ENCODE results near the gene LRPPRC. TPM values are rescaled to one million over a fixed set of nuclear protein-coding genes. Genes with fewer than 3 reads are reported as not detected.

Gene LRPPRC
- polyA plus RNA-seq, 1 of the 3 experiments (the other 2 are of a cell fraction): 31.4 TPM

DNA sequence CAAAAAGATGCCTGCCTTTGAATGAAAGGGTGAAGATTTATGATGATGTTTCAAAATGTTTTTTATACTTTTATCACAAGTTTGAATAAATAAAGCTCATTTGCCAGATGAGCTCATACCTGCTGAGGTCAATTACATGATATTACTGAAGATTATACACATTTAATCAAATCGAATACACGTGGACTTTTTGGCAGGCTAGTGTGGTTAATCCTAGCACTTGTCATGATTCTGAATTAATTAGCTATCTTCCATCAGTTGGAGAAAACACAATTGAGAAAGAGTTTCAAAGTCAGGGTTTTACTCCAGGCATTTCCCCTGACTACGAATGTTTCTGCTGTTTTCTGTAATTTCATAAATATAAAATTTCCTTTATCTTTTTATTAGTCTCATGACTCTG is 54.4 kb downstream of the LRPPRC start (continued):
- TF ChIP-seq, protein P1, sequence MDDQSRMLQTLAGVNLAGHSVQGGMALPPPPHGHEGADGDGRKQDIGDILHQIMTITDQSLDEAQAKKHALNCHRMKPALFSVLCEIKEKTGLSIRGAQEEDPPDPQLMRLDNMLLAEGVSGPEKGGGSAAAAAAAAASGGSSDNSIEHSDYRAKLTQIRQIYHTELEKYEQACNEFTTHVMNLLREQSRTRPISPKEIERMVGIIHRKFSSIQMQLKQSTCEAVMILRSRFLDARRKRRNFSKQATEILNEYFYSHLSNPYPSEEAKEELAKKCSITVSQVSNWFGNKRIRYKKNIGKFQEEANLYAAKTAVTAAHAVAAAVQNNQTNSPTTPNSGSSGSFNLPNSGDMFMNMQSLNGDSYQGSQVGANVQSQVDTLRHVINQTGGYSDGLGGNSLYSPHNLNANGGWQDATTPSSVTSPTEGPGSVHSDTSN (IDR thresholded peaks at IDR 0.05): no peak
- TF ChIP-seq MXI1 (IDR thresholded peaks at IDR 0.05; ENCODE audit: low read depth, low read length) (peak; percentile 80; the same call in 1 of the 2 replicates), RFX5 (IDR thresholded peaks at IDR 0.05; ENCODE audit: low read length) (no peak), FOXM1 (IDR thresholded peaks at IDR 0.05; ENCODE audit: low read depth) (no peak), FOXJ3 (CRISPR knock-in tag; IDR thresholded peaks at IDR 0.05) (no peak), TAF1 (IDR thresholded peaks at IDR 0.05; ENCODE audit: borderline replicate concordance, low read depth, low read length) (no peak), RAD21 (IDR thresholded peaks at IDR 0.05; ENCODE audit: low read length) (no peak), EP300 (IDR thresholded peaks at IDR 0.05; ENCODE audit: borderline replicate concordance in 1 of 2, low read depth in 1 of 2, low read length in 1 of 2) (peak in 1 of 2 experiments; percentile 83; a peak in 2 of 4 replicates), JUND (IDR thresholded peaks at IDR 0.05) (no peak), GATA2 (CRISPR knock-in tag; IDR thresholded peaks at IDR 0.05) (peak; percentile 86), POLR2AphosphoS5 (IDR thresholded peaks at IDR 0.05; ENCODE audit: low read depth, low read length) (no peak), SMC3 (IDR thresholded peaks at IDR 0.05; ENCODE audit: low read depth, low read length) (no peak), RXRA (IDR thresholded peaks at IDR 0.05; ENCODE audit: borderline replicate concordance, low read depth) (no peak), TEAD4 (IDR thresholded peaks at IDR 0.05; ENCODE audit: borderline replicate concordance, insufficient read depth) (no peak), RCOR1 (IDR thresholded peaks at IDR 0.05; ENCODE audit: low read length) (peak; percentile 89), EZH2phosphoT487 (IDR thresholded peaks at IDR 0.05; ENCODE audit: borderline replicate concordance, low read depth) (no peak)
- TF ChIP-seq, protein P2, sequence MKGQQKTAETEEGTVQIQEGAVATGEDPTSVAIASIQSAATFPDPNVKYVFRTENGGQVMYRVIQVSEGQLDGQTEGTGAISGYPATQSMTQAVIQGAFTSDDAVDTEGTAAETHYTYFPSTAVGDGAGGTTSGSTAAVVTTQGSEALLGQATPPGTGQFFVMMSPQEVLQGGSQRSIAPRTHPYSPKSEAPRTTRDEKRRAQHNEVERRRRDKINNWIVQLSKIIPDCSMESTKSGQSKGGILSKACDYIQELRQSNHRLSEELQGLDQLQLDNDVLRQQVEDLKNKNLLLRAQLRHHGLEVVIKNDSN (IDR thresholded peaks at IDR 0.05; ENCODE audit: borderline replicate concordance, low read depth): no peak
- TF ChIP-seq, protein P3, sequence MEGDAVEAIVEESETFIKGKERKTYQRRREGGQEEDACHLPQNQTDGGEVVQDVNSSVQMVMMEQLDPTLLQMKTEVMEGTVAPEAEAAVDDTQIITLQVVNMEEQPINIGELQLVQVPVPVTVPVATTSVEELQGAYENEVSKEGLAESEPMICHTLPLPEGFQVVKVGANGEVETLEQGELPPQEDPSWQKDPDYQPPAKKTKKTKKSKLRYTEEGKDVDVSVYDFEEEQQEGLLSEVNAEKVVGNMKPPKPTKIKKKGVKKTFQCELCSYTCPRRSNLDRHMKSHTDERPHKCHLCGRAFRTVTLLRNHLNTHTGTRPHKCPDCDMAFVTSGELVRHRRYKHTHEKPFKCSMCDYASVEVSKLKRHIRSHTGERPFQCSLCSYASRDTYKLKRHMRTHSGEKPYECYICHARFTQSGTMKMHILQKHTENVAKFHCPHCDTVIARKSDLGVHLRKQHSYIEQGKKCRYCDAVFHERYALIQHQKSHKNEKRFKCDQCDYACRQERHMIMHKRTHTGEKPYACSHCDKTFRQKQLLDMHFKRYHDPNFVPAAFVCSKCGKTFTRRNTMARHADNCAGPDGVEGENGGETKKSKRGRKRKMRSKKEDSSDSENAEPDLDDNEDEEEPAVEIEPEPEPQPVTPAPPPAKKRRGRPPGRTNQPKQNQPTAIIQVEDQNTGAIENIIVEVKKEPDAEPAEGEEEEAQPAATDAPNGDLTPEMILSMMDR (IDR thresholded peaks at IDR 0.05): no peak
- TF ChIP-seq, protein P4, sequence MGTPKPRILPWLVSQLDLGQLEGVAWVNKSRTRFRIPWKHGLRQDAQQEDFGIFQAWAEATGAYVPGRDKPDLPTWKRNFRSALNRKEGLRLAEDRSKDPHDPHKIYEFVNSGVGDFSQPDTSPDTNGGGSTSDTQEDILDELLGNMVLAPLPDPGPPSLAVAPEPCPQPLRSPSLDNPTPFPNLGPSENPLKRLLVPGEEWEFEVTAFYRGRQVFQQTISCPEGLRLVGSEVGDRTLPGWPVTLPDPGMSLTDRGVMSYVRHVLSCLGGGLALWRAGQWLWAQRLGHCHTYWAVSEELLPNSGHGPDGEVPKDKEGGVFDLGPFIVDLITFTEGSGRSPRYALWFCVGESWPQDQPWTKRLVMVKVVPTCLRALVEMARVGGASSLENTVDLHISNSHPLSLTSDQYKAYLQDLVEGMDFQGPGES (IDR thresholded peaks at IDR 0.05; ENCODE audit: low read depth, low read length): no peak
- TF ChIP-seq, protein P5, sequence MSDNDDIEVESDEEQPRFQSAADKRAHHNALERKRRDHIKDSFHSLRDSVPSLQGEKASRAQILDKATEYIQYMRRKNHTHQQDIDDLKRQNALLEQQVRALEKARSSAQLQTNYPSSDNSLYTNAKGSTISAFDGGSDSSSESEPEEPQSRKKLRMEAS (IDR thresholded peaks at IDR 0.05; ENCODE audit: low read depth): no peak
- TF ChIP-seq, protein P6, sequence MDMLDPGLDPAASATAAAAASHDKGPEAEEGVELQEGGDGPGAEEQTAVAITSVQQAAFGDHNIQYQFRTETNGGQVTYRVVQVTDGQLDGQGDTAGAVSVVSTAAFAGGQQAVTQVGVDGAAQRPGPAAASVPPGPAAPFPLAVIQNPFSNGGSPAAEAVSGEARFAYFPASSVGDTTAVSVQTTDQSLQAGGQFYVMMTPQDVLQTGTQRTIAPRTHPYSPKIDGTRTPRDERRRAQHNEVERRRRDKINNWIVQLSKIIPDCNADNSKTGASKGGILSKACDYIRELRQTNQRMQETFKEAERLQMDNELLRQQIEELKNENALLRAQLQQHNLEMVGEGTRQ (IDR thresholded peaks at IDR 0.05; ENCODE audit: borderline replicate concordance, low read depth, low read length): no peak

Measured in SK-N-SH (cell line).